SK-N-SH treated with all-trans-retinoic acid at 6 μM for 48 hours (cell line): ENCODE measurements around the gene TENT4B.

Experiments
- CSDC2 ChIP-seq: fragments of 250-450 bp; sonication (Bioruptor Pico); IDR thresholded peaks from 2 replicates; pipeline ENCODE4 v1.5.0; 2020; ENCODE audit warnings: mild to moderate bottlenecking, moderate library complexity
- CSRNP3 ChIP-seq: fragments of 250-450 bp; sonication (Bioruptor Pico); IDR thresholded peaks from 2 replicates; pipeline ENCODE4 v1.5.1; 2021; ENCODE audit warnings: mild to moderate bottlenecking, moderate library complexity
- PATZ1 ChIP-seq: fragments of 250-450 bp; sonication (Bioruptor Pico); IDR thresholded peaks from 2 replicates; pipeline ENCODE4 v1.8.0; 2020; ENCODE audit warnings: mild to moderate bottlenecking, moderate library complexity, borderline replicate concordance
- SNAI2 ChIP-seq: fragments of 250-450 bp; sonication (Bioruptor Pico); IDR thresholded peaks from 2 replicates; pipeline ENCODE4 v1.5.0; 2020; ENCODE audit warnings: mild to moderate bottlenecking, moderate library complexity
- TCF4 ChIP-seq: fragments of 250-450 bp; sonication (Bioruptor Pico); IDR thresholded peaks from 2 replicates; pipeline ENCODE4 v1.8.0; 2021; ENCODE audit warnings: mild to moderate bottlenecking, moderate library complexity, borderline replicate concordance
- TSHZ2 ChIP-seq: fragments of 250-450 bp; sonication (Bioruptor Pico); IDR thresholded peaks from 2 replicates; pipeline ENCODE4 v1.5.0; 2020; ENCODE audit warnings: mild to moderate bottlenecking, moderate library complexity
- ZC3H10 ChIP-seq: fragments of 250-450 bp; sonication (Bioruptor Pico); IDR thresholded peaks from 2 replicates; pipeline ENCODE4 v1.5.1; 2021; ENCODE audit warnings: mild to moderate bottlenecking, moderate library complexity

GRCh38 chr16:50195756-50196155 lies 42.6 kb downstream of the TENT4B start:
- TF ChIP-seq TSHZ2 (CRISPR knock-in tag): no peak
- TF ChIP-seq TCF4 (CRISPR knock-in tag): no peak
- TF ChIP-seq CSDC2: no peak
- no peak for TF ChIP-seq CSRNP3
- no peak for TF ChIP-seq SNAI2 (CRISPR knock-in tag)
- no peak for TF ChIP-seq ZC3H10 (CRISPR knock-in tag)
- no peak for TF ChIP-seq PATZ1 (CRISPR knock-in tag)
